CD14-positive monocyte (primary cell): ENCODE results near the gene TECPR1. TPM values are rescaled to one million over a fixed set of nuclear protein-coding genes. Genes with fewer than 3 reads are reported as not detected.

ENCODE experiments used
- DNase-seq, 3 donors: peaks; one replicate each; pipeline ENCODE4 v3.0.0-alpha.2; 2011 to 2022
- H2AFZ ChIP-seq: 2 replicates; pipeline ENCODE4 v1.6.0; 2012; ENCODE audit warnings: mild to moderate bottlenecking, low read depth, low read length, inconsistent platforms; ENCODE audit not compliant: insufficient read depth, poor library complexity, severe bottlenecking
- H3K27ac ChIP-seq, 2 donors: 1 replicate in 1 of 2; 2 replicates in 1 of 2; pipeline ENCODE4 v1.5.1; 2012 to 2013; ENCODE audit warnings: low read length in 2 of 2, control low read depth in 1 of 2, inconsistent platforms in 1 of 2, low read depth in 1 of 2, mild to moderate bottlenecking in 1 of 2
- H3K27me3 ChIP-seq, 2 donors: one replicate each; pipeline versions ENCODE4 v1.6.0 to v1.6.1; 2011 to 2013; ENCODE audit warnings: low read length in 2 of 2; ENCODE audit not compliant: control insufficient read depth in 2 of 2, insufficient read depth in 2 of 2
- H3K36me3 ChIP-seq, 2 donors: replicated peaks in 1 of 2; 1 replicate in 1 of 2; 2 replicates in 1 of 2; pipeline versions ENCODE4 v1.5.1 to v1.6.1; 2012 to 2013; ENCODE audit warnings: low read length in 2 of 2, control low read depth in 1 of 2, inconsistent platforms in 1 of 2, mild to moderate bottlenecking in 1 of 2; ENCODE audit not compliant: insufficient read depth in 2 of 2, control insufficient read depth in 1 of 2
- H3K4me1 ChIP-seq, 2 donors: 1 replicate in 1 of 2; 2 replicates in 1 of 2; pipeline versions ENCODE4 v1.5.1 to v1.6.1; 2012 to 2013; ENCODE audit warnings: low read length in 2 of 2, control low read depth in 1 of 2, inconsistent platforms in 1 of 2, mild to moderate bottlenecking in 1 of 2, moderate library complexity in 1 of 2; ENCODE audit not compliant: insufficient read depth in 2 of 2, control insufficient read depth in 1 of 2
- H3K4me2 ChIP-seq: replicated peaks from 2 replicates; pipeline ENCODE3; 2012; ENCODE audit warnings: low read length, moderate library complexity, mild to moderate bottlenecking; ENCODE audit not compliant: poor library complexity, severe bottlenecking; ENCODE audit errors: extremely low read depth
- H3K4me3 ChIP-seq, 3 experiments: fragments of 200-600 bp in 1 of 3; sonication (generic) in 1 of 3; replicated peaks in 1 of 3; 1 replicate in 2 of 3; 2 replicates in 1 of 3; pipeline ENCODE4 v1.5.1; 2011 to 2013; ENCODE audit warnings: low read length in 3 of 3, mild to moderate bottlenecking in 3 of 3, control low read depth in 2 of 3, low read depth in 2 of 3, inconsistent platforms in 1 of 3, moderate library complexity in 1 of 3
- H3K79me2 ChIP-seq: 2 replicates; pipeline ENCODE4 v1.6.0; 2012; ENCODE audit warnings: mild to moderate bottlenecking, control low read depth, inconsistent platforms, low read length, moderate library complexity; ENCODE audit not compliant: insufficient read depth
- H3K9ac ChIP-seq: 2 replicates; pipeline ENCODE4 v1.6.0; 2017; ENCODE audit warnings: low read length, mild to moderate bottlenecking; ENCODE audit not compliant: insufficient read depth, poor library complexity, severe bottlenecking
- H3K9me3 ChIP-seq, 2 donors: replicated peaks in 1 of 2; 1 replicate in 1 of 2; 2 replicates in 1 of 2; pipeline versions ENCODE4 v1.5.1 to v1.6.1; 2012 to 2013; ENCODE audit warnings: low read length in 2 of 2, control low read depth in 1 of 2; ENCODE audit not compliant: control insufficient read depth in 1 of 2, insufficient read depth in 1 of 2
- H4K20me1 ChIP-seq: 2 replicates; pipeline ENCODE4 v1.6.0; 2012; ENCODE audit warnings: mild to moderate bottlenecking, low read length, control low read depth, moderate library complexity; ENCODE audit not compliant: insufficient read depth
- H3K27ac Mint-ChIP-seq, 7 donors: one replicate each; pipeline ENCODE4 v1.8.0; 2020; ENCODE audit warnings: mild to moderate bottlenecking in 7 of 7, mixed read lengths in 7 of 7, moderate library complexity in 6 of 7, inconsistent platforms in 2 of 7
- H3K27me3 Mint-ChIP-seq, 3 donors: one replicate each; pipeline ENCODE4 v1.8.0; 2021 to 2022; ENCODE audit warnings: low read depth in 3 of 3, mild to moderate bottlenecking in 3 of 3, mixed read lengths in 3 of 3, moderate library complexity in 3 of 3, inconsistent platforms in 1 of 3
- H3K36me3 Mint-ChIP-seq, 2 donors: one replicate each; pipeline ENCODE4 v1.8.0; 2020; ENCODE audit warnings: mixed read lengths in 2 of 2, inconsistent platforms in 1 of 2, mild to moderate bottlenecking in 1 of 2
- H3K4me1 Mint-ChIP-seq: one replicate; pipeline ENCODE4 v1.8.0; 2020; ENCODE audit warnings: mild to moderate bottlenecking, mixed read lengths
- H3K4me3 Mint-ChIP-seq, 2 donors: one replicate each; pipeline ENCODE4 v1.8.0; 2020; ENCODE audit warnings: mild to moderate bottlenecking in 2 of 2, mixed read lengths in 2 of 2, moderate library complexity in 1 of 2
- H3K9me3 Mint-ChIP-seq, 7 donors: one replicate each; pipeline ENCODE4 v1.8.0; 2020 to 2022; ENCODE audit warnings: mixed read lengths in 7 of 7, mild to moderate bottlenecking in 6 of 7, moderate library complexity in 6 of 7, inconsistent platforms in 2 of 7
- WGBS: methylation state at CpG from one replicate; pipeline ENCODE4 v1.1.5; 2013; ENCODE audit warnings: missing lambda C conversion rate; ENCODE audit not compliant: insufficient coverage; 5-methylcytosine and 5-hydroxymethylcytosine counted together
- intact Hi-C, 2 donors: fragments of 100-400 bp; cut with micrococcal nuclease; formaldehyde crosslinking; loops; one replicate each; pipeline versions ENCODE4 v1.15.0 to v1.15.1; 2023
- polyA plus RNA-seq, 3 donors: library from polyadenylated mRNA; depleted of rRNA in 1 of 3; unstranded in 2 of 3; stranded (reverse) in 1 of 3; fragments of 300-500 nt in 2 of 3; fragments of >200 nt in 1 of 3; fragmentation: Illumina TruSeq in 2 of 3; gene quantifications; 1 replicate in 2 of 3; 2 replicates in 1 of 3; pipeline ENCODE4 v1.2.3, GENCODE V29; 2012 to 2021
- TF ChIP-seq, protein P1 (sequence below): fragments of 200-600 bp; IDR thresholded peaks from one replicate; pipeline ENCODE4 v1.8.0; 2022; ENCODE audit warnings: antibody characterized with exemption, mild to moderate bottlenecking

Gene TECPR1
- polyA plus RNA-seq, 3 donors: 5.7 to 20.0 (median 10.2) TPM

DNA sequence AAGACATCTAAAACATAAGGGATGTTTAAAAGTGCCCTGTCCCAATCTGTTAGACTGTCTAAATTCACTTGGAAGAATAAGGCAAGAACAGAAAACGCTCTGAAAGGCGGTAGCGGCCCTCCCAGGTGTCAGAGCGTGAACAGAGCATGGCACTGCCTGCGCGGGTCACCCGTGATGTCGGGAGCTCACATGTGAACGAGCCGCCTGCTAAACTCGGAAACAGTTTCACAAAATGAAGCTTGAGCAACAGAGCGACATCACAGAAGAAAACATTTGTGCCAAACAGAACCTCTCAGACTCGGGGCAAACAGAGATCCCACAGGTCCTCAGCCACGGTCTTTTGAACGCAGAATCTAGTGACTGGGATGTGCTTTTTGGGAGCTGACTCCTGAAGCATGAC is 42.3 kb upstream of the TECPR1 start:
- H4K20me1 ChIP-seq: peaks cover 98% of the 10 kb centered on the region
- H3K27ac ChIP-seq: no peak overlapping the region

DNA sequence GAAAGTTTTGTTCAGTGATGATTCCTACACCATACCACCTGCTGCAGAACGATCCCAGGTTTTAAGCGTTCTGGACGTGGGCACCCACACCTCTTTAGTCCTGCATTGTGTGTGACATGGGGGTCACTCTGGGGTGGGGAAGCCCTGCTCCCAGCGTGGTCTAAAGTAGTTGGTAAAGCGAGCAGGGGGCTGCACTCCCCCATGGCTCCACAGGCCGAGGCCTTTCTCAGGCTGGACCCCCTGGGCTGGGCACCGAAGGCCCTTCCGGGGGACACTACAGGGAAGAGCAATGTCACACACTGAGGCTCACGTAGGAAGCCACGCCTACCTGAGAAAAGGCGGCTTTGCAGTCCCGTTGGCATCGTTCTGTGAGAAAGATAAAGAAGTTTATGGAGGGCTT is 41.7 kb upstream of the TECPR1 start:
- peaks cover 46 to 79% of the 10 kb centered on the region in 2 donors for H3K36me3 Mint-ChIP-seq
- H3K4me1 Mint-ChIP-seq: peaks cover 11% of the 10 kb centered on the region
- H3K4me3 Mint-ChIP-seq: no peak overlapping the region
- Histone ChIP-seq H3K27ac (no peak overlapping the region), H4K20me1 (peaks cover 98% of the 10 kb centered on the region), H3K79me2 (peaks cover 58% of the 10 kb centered on the region), H3K27me3 (no peaks in the 10 kb centered on the region), H3K4me2 (no peak overlapping the region), H3K9me3 (no peaks in the 10 kb centered on the region), H3K4me3 (no peak overlapping the region), H3K9ac (no peak overlapping the region), H3K4me1 (peaks cover 4 to 9% of the 10 kb centered on the region in 2 donors), H2AFZ (no peak overlapping the region), H3K36me3 (peaks cover 60 to 81% of the 10 kb centered on the region in 2 donors)
- WGBS: 99% methylated on average over 7 of the region's 13 CpGs
- DNase-seq: no peak
- intact Hi-C loops: no loop called here
- H3K27ac Mint-ChIP-seq: peak overlapping the region in 4 of 7 donors; percentile 9 to 79 (median 45)
- no peaks in the 10 kb centered on the region for H3K9me3 Mint-ChIP-seq
- TF ChIP-seq, protein P1, sequence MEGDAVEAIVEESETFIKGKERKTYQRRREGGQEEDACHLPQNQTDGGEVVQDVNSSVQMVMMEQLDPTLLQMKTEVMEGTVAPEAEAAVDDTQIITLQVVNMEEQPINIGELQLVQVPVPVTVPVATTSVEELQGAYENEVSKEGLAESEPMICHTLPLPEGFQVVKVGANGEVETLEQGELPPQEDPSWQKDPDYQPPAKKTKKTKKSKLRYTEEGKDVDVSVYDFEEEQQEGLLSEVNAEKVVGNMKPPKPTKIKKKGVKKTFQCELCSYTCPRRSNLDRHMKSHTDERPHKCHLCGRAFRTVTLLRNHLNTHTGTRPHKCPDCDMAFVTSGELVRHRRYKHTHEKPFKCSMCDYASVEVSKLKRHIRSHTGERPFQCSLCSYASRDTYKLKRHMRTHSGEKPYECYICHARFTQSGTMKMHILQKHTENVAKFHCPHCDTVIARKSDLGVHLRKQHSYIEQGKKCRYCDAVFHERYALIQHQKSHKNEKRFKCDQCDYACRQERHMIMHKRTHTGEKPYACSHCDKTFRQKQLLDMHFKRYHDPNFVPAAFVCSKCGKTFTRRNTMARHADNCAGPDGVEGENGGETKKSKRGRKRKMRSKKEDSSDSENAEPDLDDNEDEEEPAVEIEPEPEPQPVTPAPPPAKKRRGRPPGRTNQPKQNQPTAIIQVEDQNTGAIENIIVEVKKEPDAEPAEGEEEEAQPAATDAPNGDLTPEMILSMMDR: no peak
- H3K27me3 Mint-ChIP-seq: peaks cover 0 to 3% (median 0%) of the 10 kb centered on the region in 3 donors

More for the DNA sequence above, 42.3 kb upstream of the TECPR1 start:
- H3K27me3 ChIP-seq: no peaks in the 10 kb centered on the region
- no peak for DNase-seq
- Mint-ChIP-seq H3K27me3 (peaks cover 0 to 3% (median 0%) of the 10 kb centered on the region in 3 donors), H3K4me3 (no peak overlapping the region), H3K27ac (peak overlapping the region in 6 of 7 donors; percentile 9 to 77 (median 60)), H3K4me1 (peaks cover 9% of the 10 kb centered on the region), H3K36me3 (peaks cover 46 to 73% of the 10 kb centered on the region in 2 donors), H3K9me3 (no peaks in the 10 kb centered on the region)
- H3K4me2 ChIP-seq: no peak overlapping the region
- peaks cover 52% of the 10 kb centered on the region for H3K79me2 ChIP-seq
- 93% methylated on average over 15 of the region's 15 CpGs for WGBS
- H3K9ac ChIP-seq: no peak overlapping the region
- TF ChIP-seq, protein P1: no peak
- no peak overlapping the region for H2AFZ ChIP-seq
- intact Hi-C loops: no loop called here
- H3K4me3 ChIP-seq: no peak overlapping the region
- no peaks in the 10 kb centered on the region for H3K9me3 ChIP-seq
- H3K4me1 ChIP-seq: peaks cover 1 to 4% of the 10 kb centered on the region in 2 donors
- H3K36me3 ChIP-seq: peaks cover 56 to 75% of the 10 kb centered on the region in 2 donors
